ENCODE measurements around the gene FXYD3. TPM values are rescaled to one million over a fixed set of nuclear protein-coding genes. Genes with fewer than 3 reads are reported as not detected.

FXYD3 gene, protein sequence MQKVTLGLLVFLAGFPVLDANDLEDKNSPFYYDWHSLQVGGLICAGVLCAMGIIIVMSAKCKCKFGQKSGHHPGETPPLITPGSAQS
- 1 to 10 TPM; 1.5 to 3.8 (median 1.6) TPM for total RNA-seq

DNA sequence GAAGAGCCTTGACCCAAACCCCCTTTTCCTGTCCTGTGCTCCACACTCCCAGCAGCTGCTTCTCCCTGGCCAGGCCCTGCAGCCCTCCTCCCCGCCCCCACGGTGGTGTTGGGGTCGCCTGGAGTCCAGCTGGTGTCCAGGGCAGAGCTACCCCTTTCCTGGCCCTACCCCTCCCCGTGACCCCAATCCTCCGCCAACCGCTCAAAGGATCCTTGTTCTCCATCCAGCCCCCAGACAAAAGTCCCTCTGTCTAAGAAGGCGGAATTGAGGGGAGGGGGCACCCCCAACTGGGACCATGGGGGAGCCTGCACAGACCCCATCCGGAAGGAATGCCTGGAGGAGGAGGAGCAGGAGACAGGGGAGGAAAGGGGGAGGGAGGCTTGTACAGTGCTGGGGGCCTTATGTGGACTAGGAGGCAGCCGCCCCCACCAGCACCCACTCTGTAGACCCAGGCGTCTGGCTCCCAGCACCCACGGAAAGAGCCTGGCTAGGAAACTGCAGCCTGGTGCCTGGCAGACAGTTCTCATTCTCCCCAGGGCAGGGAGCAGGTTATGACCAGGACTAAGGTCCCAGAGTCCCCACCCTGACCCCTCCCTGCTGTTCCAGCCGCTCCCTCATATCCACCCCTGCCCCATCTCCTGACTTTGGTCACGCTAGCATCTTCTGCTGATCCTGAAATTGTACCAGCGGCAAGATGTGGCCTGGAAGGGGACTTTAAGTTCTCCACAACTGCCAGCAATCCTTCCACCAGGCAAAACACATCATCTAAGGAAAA lies at the start of gene FXYD3:
Gene FXYD3, plus strand, starts transcription at position 647 of the 775 bp plus-strand sequence. CDS start 3,554 bp downstream, outside the sequence.
- intact Hi-C loops (cut with DNase I; ENCODE audit: low total_unique reads) = no loop called here
- H3K36me3 ChIP-seq = no peaks in the 10 kb centered on the region
- H3K27ac ChIP-seq = peak within 1 kb of the TSS; percentile 24 to 36
- no peaks in the 10 kb centered on the region for H3K27me3 ChIP-seq
- peak within 1 kb of the TSS; percentile 23 to 24 for H3K4me3 ChIP-seq
- TF ChIP-seq, protein P1, sequence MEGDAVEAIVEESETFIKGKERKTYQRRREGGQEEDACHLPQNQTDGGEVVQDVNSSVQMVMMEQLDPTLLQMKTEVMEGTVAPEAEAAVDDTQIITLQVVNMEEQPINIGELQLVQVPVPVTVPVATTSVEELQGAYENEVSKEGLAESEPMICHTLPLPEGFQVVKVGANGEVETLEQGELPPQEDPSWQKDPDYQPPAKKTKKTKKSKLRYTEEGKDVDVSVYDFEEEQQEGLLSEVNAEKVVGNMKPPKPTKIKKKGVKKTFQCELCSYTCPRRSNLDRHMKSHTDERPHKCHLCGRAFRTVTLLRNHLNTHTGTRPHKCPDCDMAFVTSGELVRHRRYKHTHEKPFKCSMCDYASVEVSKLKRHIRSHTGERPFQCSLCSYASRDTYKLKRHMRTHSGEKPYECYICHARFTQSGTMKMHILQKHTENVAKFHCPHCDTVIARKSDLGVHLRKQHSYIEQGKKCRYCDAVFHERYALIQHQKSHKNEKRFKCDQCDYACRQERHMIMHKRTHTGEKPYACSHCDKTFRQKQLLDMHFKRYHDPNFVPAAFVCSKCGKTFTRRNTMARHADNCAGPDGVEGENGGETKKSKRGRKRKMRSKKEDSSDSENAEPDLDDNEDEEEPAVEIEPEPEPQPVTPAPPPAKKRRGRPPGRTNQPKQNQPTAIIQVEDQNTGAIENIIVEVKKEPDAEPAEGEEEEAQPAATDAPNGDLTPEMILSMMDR (IDR thresholded peaks at IDR 0.05) = no peak
- TF ChIP-seq POLR2A (IDR thresholded peaks at IDR 0.05) = no peak
- no peaks in the 10 kb centered on the region for H3K9me3 ChIP-seq
- H3K4me1 ChIP-seq = no peaks in the 10 kb centered on the region
- DNase-seq = no peak

DNA sequence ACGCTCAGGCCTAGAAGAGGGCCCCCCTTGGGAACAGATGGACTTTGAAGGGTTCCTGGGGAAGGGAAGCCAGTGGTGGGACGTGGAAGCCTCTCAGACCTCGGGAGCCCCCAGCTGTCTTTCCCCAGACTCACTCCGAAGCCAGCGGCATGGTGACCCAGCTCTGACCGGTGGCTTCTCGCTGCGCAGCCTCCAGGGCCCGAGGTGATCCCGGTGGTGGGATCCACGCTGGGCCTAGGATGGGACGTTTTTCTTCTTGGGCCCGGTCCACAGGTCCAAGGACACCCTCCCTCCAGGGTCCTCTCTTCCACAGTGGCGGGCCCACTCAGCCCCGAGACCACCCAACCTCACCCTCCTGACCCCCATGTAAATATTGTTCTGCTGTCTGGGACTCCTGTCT lies 49.5 kb upstream of the FXYD3 start:
- Histone ChIP-seq H3K27me3 (no peaks in the 10 kb centered on the region), H3K36me3 (no peaks in the 10 kb centered on the region), H3K27ac (no peak overlapping the region), H3K4me3 (no peak overlapping the region), H3K4me1 (no peaks in the 10 kb centered on the region), H3K9me3 (no peaks in the 10 kb centered on the region)
- TF ChIP-seq, protein P1 (IDR thresholded peaks at IDR 0.05) = no peak
- TF ChIP-seq POLR2A (IDR thresholded peaks at IDR 0.05) = no peak
- intact Hi-C loops (cut with DNase I; ENCODE audit: low total_unique reads) = no loop called here
- DNase-seq = no peak

DNA sequence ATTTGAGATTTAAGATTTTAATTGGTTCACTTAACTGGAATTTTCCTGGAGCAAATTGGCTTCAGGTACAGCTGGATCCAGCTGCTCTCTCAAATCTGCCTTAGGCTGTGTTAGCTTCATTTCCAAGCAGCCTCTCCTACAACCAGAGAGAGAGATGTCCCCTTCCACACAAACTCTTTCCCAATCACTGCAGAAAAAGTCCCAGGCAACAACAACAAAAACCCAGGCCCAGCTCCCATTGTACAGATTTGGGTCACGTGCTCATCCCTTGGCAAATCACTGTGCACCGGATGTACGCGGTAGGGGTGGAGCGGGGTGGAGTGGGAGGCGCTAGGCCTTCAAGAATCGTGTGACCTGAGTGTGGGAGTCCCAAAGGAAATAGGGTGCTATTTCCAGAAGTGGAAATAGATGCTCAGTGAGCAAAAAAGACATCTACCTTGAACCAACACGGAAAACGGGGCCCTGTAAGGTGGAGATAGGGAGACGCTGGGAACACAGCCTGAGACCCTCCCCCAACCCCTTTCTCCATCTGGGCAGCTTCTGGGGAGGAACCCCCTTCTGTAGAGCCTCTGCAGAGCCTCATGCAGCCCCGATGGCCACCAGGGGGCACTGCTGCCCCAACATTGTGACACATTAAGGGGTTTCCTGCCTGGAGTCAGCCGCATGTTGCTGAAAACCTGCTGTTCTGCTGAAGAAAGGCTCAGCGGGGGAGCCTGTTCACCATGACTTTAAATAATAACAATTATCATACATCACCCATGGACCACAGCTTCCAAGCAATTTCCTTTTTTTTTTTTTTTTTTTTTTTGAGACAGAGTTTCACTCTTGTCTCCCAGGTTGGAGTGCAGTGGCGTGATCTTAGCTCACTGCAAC lies 48.7 kb upstream of the FXYD3 start:
- peak; percentile 69 to 76 for DNase-seq
- intact Hi-C loops (cut with DNase I; ENCODE audit: low total_unique reads) = no loop called here
- Histone ChIP-seq H3K36me3 (no peaks in the 10 kb centered on the region), H3K27me3 (no peaks in the 10 kb centered on the region), H3K27ac (no peak overlapping the region), H3K9me3 (no peaks in the 10 kb centered on the region), H3K4me3 (no peak overlapping the region), H3K4me1 (no peaks in the 10 kb centered on the region)
- TF ChIP-seq, protein P1 (IDR thresholded peaks at IDR 0.05) = peak; percentile 70 to 85 (median 80)
- no peak for TF ChIP-seq POLR2A (IDR thresholded peaks at IDR 0.05)

DNA sequence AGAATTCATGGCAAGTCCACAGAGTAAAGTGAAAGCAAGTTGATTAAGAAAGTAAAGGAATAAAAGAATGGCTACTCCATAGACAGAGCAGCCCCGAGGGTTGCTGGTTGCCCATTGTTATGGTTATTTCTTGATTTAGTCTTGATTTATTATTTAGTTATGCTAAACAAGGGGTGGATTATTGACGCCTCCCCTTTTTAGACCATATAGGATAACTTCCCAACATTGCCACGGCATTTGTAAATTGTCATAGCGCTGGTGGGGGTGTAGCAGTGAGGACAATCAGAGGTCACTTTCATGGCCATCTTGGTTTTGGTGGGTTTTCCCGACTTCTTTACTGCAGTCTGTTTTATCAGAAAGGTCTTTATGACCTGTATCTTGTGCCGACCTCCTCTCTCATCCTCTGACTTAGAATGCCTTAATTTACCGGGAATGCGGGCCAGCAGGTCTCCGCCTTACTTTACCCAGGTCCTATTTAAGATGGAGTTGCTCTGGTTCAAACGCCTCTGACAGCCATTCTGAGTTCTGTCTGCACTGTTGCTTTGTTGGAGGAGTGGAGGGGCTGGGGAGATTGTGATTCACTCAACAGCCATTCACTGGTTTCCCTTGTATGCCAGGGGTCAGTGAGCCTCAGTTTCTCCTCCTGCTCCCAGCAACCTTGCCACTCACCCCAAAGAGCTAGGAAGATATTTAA lies 46.5 kb upstream of the FXYD3 start:
- Histone ChIP-seq H3K4me3 (no peak overlapping the region), H3K36me3 (no peaks in the 10 kb centered on the region), H3K9me3 (no peaks in the 10 kb centered on the region), H3K27ac (no peak overlapping the region), H3K27me3 (no peaks in the 10 kb centered on the region), H3K4me1 (no peaks in the 10 kb centered on the region)
- DNase-seq = no peak
- intact Hi-C loops (cut with DNase I; ENCODE audit: low total_unique reads) = no loop called here
- TF ChIP-seq, protein P1 (IDR thresholded peaks at IDR 0.05) = no peak
- no peak for TF ChIP-seq POLR2A (IDR thresholded peaks at IDR 0.05)
